Subcutaneous adipose tissue (tissue), 4 donors: ENCODE measurements around the gene TIAM1. TPM values are rescaled to one million over a fixed set of nuclear protein-coding genes. Genes with fewer than 3 reads are reported as not detected.

Experiments used
- CTCF ChIP-seq: fragments of 450-650 bp; IDR thresholded peaks from one replicate; pipeline ENCODE4 v1.5.1; 2016; ENCODE audit warnings: low read depth, mild to moderate bottlenecking, control low read depth, antibody characterized with exemption, moderate library complexity
- total RNA-seq, 4 donors: library from RNA; depleted of rRNA; stranded (reverse); fragments of >200 nt; gene quantifications; one replicate each; pipeline ENCODE4 v1.1.0, GENCODE V29; 2016

TIAM1 gene
- total RNA-seq, 4 donors from 2014 or later: 5.1 to 27.4 (median 14.7) TPM

DNA sequence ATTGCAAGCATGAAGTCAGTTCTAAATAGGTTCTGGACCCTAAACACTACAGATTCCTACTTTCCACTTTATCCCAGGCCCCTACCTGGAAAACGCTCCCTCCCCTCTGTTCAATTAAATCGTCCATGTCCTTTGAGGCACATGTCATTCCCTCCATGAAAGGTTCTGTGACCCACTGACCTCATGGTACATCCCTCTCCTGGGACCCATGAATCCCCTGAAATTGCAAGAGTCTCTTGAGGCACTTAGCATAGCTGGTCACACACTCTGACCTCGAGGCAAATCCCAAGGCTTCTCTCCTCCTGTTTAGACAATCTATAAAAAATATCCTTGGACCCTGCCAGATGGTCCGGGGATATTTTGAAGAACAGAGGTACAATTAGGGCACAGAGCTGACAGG lies 271.5 kb downstream of the TIAM1 start:
- TF ChIP-seq CTCF: no peak
